ENCODE measurements around the gene RNF214.
"Not testable (repeated sequence)": the region's sequence is repeated elsewhere in the genome, so short reads cannot be mapped to it uniquely, and the experiment has no call there.

The RNF214 gene

GRCh38 chr11:117259417-117259816, 26.9 kb downstream of the RNF214 start:
- Histone ChIP-seq H3K9me3 (no peaks in the 10 kb centered on the region), H3K27ac (no peak overlapping the region), H3K4me3 (ENCODE audit: low read depth in 1 of 2, low read length in 1 of 2) (no peak overlapping the region), H3K27me3 (no peaks in the 10 kb centered on the region), H3K4me1 (ENCODE audit: control insufficient read depth in 1 of 2, insufficient read depth in 1 of 2, low read depth in 1 of 2, low read length in 1 of 2) (no peaks in the 10 kb centered on the region), H3K36me3 (peaks cover 31% of the 10 kb centered on the region)
- TF ChIP-seq CTCF (IDR thresholded peaks at IDR 0.05): no peak

GRCh38 chr11:117264624-117265323, 32.3 kb downstream of the RNF214 start:
- H3K27me3 ChIP-seq; H3K4me3 ChIP-seq (ENCODE audit: low read depth in 1 of 2, low read length in 1 of 2); H3K4me1 ChIP-seq (ENCODE audit: control insufficient read depth in 1 of 2, insufficient read depth in 1 of 2, low read depth in 1 of 2, low read length in 1 of 2); H3K27ac ChIP-seq; H3K9me3 ChIP-seq: not testable (repeated sequence)
- peaks cover 17% of the 10 kb centered on the region for H3K36me3 ChIP-seq

- Histone ChIP-seq H3K4me1 (ENCODE audit: control insufficient read depth in 1 of 2, insufficient read depth in 1 of 2, low read depth in 1 of 2, low read length in 1 of 2) (no peaks in the 10 kb centered on the region), H3K36me3 (peaks cover 12% of the 10 kb centered on the region), H3K9me3 (no peaks in the 10 kb centered on the region), H3K27ac (no peak overlapping the region), H3K4me3 (ENCODE audit: low read depth in 1 of 2, low read length in 1 of 2) (no peak overlapping the region), H3K27me3 (no peaks in the 10 kb centered on the region)
- TF ChIP-seq CTCF (IDR thresholded peaks at IDR 0.05): no peak
These were observed 33.3 kb downstream of the RNF214 start for GRCh38 chr11:117265745-117266144.

GRCh38 chr11:117269856-117270255, 37.4 kb downstream of the RNF214 start:
- Histone ChIP-seq H3K27ac (no peak overlapping the region), H3K9me3 (no peaks in the 10 kb centered on the region), H3K4me3 (ENCODE audit: low read depth in 1 of 2, low read length in 1 of 2) (no peak overlapping the region), H3K4me1 (ENCODE audit: control insufficient read depth in 1 of 2, insufficient read depth in 1 of 2, low read depth in 1 of 2, low read length in 1 of 2) (no peaks in the 10 kb centered on the region), H3K27me3 (no peaks in the 10 kb centered on the region), H3K36me3 (no peaks in the 10 kb centered on the region)
- no peak for TF ChIP-seq CTCF (IDR thresholded peaks at IDR 0.05)

- no peaks in the 10 kb centered on the region for H3K4me1 ChIP-seq (ENCODE audit: control insufficient read depth in 1 of 2, insufficient read depth in 1 of 2, low read depth in 1 of 2, low read length in 1 of 2)
- H3K36me3 ChIP-seq: peaks cover 4% of the 10 kb centered on the region
- H3K4me3 ChIP-seq (ENCODE audit: low read depth in 1 of 2, low read length in 1 of 2): no peak overlapping the region
- no peaks in the 10 kb centered on the region for H3K27me3 ChIP-seq
- no peak overlapping the region for H3K27ac ChIP-seq
- no peak for TF ChIP-seq CTCF (IDR thresholded peaks at IDR 0.05)
- no peaks in the 10 kb centered on the region for H3K9me3 ChIP-seq
These were observed 38.7 kb downstream of the RNF214 start for GRCh38 chr11:117271208-117271607.

- H3K36me3 ChIP-seq; H3K9me3 ChIP-seq; H3K27ac ChIP-seq; H3K4me3 ChIP-seq (ENCODE audit: low read depth in 1 of 2, low read length in 1 of 2); H3K27me3 ChIP-seq; H3K4me1 ChIP-seq (ENCODE audit: control insufficient read depth in 1 of 2, insufficient read depth in 1 of 2, low read depth in 1 of 2, low read length in 1 of 2): not testable (repeated sequence)
These were observed 39.7 kb downstream of the RNF214 start for GRCh38 chr11:117272175-117272574.
